HEK293 (cell line): ENCODE results near the gene SETD1B.
A peak's percentile ranks its signal among the peaks of the same experiment; 100 is the strongest.

Experiments used
- BCL11B ChIP-seq: fragments of 450-650 bp; formaldehyde crosslinking; IDR thresholded peaks from 2 replicates; pipeline ENCODE4 v1.5.1; 2016; ENCODE audit warnings: low read depth, missing biosample characterization, missing genetic modification characterization
- HOXD13 ChIP-seq: sonication (generic); formaldehyde crosslinking; IDR thresholded peaks from 2 replicates; pipeline ENCODE4 v1.8.0; 2022; ENCODE audit warnings: missing genetic modification reagents, borderline replicate concordance
- KLF7 ChIP-seq: fragments of 450-650 bp; formaldehyde crosslinking; IDR thresholded peaks from 2 replicates; pipeline ENCODE4 v1.5.1; 2016; ENCODE audit warnings: missing biosample characterization, missing genetic modification characterization, borderline replicate concordance
- MEIS1 ChIP-seq: sonication (generic); formaldehyde crosslinking; IDR thresholded peaks from 2 replicates; pipeline ENCODE4 v1.8.1; 2022; ENCODE audit warnings: missing genetic modification reagents, mild to moderate bottlenecking, borderline replicate concordance
- PRDM1 ChIP-seq: fragments of 450-650 bp; formaldehyde crosslinking; IDR thresholded peaks from 2 replicates; pipeline ENCODE4; 2016; ENCODE audit warnings: missing biosample characterization, missing genetic modification characterization
- ZBTB21 ChIP-seq: fragments of 450-650 bp; formaldehyde crosslinking; IDR thresholded peaks from 2 replicates; pipeline ENCODE4 v1.5.1; 2017; ENCODE audit warnings: missing biosample characterization, missing genetic modification characterization
- ZBTB8A ChIP-seq: fragments of 450-650 bp; formaldehyde crosslinking; IDR thresholded peaks from 2 replicates; pipeline ENCODE4 v1.5.1; 2016; ENCODE audit warnings: missing biosample characterization, missing genetic modification characterization
- ZFP69B ChIP-seq: fragments of 450-650 bp; formaldehyde crosslinking; IDR thresholded peaks from 2 replicates; pipeline ENCODE4 v1.5.1; 2016; ENCODE audit warnings: missing biosample characterization, missing genetic modification characterization
- ZNF121 ChIP-seq: fragments of 450-650 bp; formaldehyde crosslinking; IDR thresholded peaks from 2 replicates; pipeline ENCODE4 v1.5.1; 2016; ENCODE audit warnings: missing biosample characterization, missing genetic modification characterization
- ZNF138 ChIP-seq: fragments of 450-650 bp; formaldehyde crosslinking; IDR thresholded peaks from 2 replicates; pipeline ENCODE4 v1.5.1; 2016; ENCODE audit warnings: missing biosample characterization, missing genetic modification characterization, borderline replicate concordance
- ZNF140 ChIP-seq: fragments of 450-650 bp; formaldehyde crosslinking; IDR thresholded peaks from 2 replicates; pipeline ENCODE4 v1.5.1; 2016; ENCODE audit warnings: missing biosample characterization, missing genetic modification characterization
- ZNF23 ChIP-seq: fragments of 450-650 bp; formaldehyde crosslinking; IDR thresholded peaks from 2 replicates; pipeline ENCODE4 v1.5.1; 2016; ENCODE audit warnings: missing biosample characterization, missing genetic modification characterization, borderline replicate concordance
- ZNF274 ChIP-seq, 2 experiments: fragments of 200-500 bp in 1 of 2; fragments of 450-650 bp in 1 of 2; sonication (Bioruptor generic) in 1 of 2; formaldehyde crosslinking in 1 of 2; IDR thresholded peaks; 2 replicates each; pipeline versions ENCODE4 v1.5.1 to v1.6.1; 2014 to 2016; ENCODE audit warnings: borderline replicate concordance in 1 of 2, inconsistent platforms in 1 of 2, low read length in 1 of 2, missing biosample characterization in 1 of 2, missing genetic modification characterization in 1 of 2
- ZNF311 ChIP-seq: fragments of 450-650 bp; formaldehyde crosslinking; IDR thresholded peaks from 2 replicates; pipeline ENCODE4 v1.5.1; 2017; ENCODE audit warnings: missing biosample characterization, missing genetic modification characterization, borderline replicate concordance
- ZNF391 ChIP-seq: fragments of 450-650 bp; formaldehyde crosslinking; IDR thresholded peaks from 2 replicates; pipeline ENCODE4 v1.5.1; 2016; ENCODE audit warnings: low read depth, missing biosample characterization, missing genetic modification characterization, borderline replicate concordance
- ZNF394 ChIP-seq: fragments of 450-650 bp; formaldehyde crosslinking; IDR thresholded peaks from 2 replicates; pipeline ENCODE4 v1.5.1; 2016; ENCODE audit warnings: missing biosample characterization, missing genetic modification characterization, mild to moderate bottlenecking, moderate library complexity, borderline replicate concordance
- ZNF404 ChIP-seq: fragments of 450-650 bp; formaldehyde crosslinking; IDR thresholded peaks from 2 replicates; pipeline ENCODE4 v1.5.1; 2017; ENCODE audit warnings: missing biosample characterization, missing genetic modification characterization
- ZNF433 ChIP-seq: fragments of 450-650 bp; formaldehyde crosslinking; IDR thresholded peaks from 2 replicates; pipeline ENCODE4 v1.5.1; 2016; ENCODE audit warnings: missing biosample characterization, missing genetic modification characterization, low read depth
- ZNF514 ChIP-seq: fragments of 450-650 bp; formaldehyde crosslinking; IDR thresholded peaks from 2 replicates; pipeline ENCODE4 v1.5.1; 2016; ENCODE audit warnings: missing biosample characterization, missing genetic modification characterization
- ZNF558 ChIP-seq: fragments of 450-650 bp; formaldehyde crosslinking; IDR thresholded peaks from 2 replicates; pipeline ENCODE4 v1.5.1; 2016; ENCODE audit warnings: missing biosample characterization, missing genetic modification characterization
- ZNF624 ChIP-seq: fragments of 450-650 bp; formaldehyde crosslinking; IDR thresholded peaks from 2 replicates; pipeline ENCODE4 v1.5.1; 2017; ENCODE audit warnings: missing biosample characterization, missing genetic modification characterization
- ZNF629 ChIP-seq: fragments of 450-650 bp; formaldehyde crosslinking; IDR thresholded peaks from 2 replicates; pipeline ENCODE4 v1.5.1; 2017; ENCODE audit warnings: missing biosample characterization, missing genetic modification characterization
- ZNF677 ChIP-seq: fragments of 450-650 bp; IDR thresholded peaks from 2 replicates; pipeline ENCODE4 v1.5.0; 2018; ENCODE audit warnings: missing biosample characterization, mild to moderate bottlenecking, missing genetic modification characterization, moderate library complexity
- TF ChIP-seq, protein P1 (sequence below): fragments of 450-650 bp; formaldehyde crosslinking; IDR thresholded peaks from 2 replicates; pipeline ENCODE4 v1.5.1; 2016; ENCODE audit warnings: missing biosample characterization, missing genetic modification characterization
- TF ChIP-seq, protein P2 (sequence below): fragments of 450-650 bp; formaldehyde crosslinking; IDR thresholded peaks from 2 replicates; pipeline ENCODE4 v1.5.1; 2016; ENCODE audit warnings: missing biosample characterization, missing genetic modification characterization, borderline replicate concordance
- TF ChIP-seq, protein P3 (sequence below): fragments of 450-650 bp; formaldehyde crosslinking; IDR thresholded peaks from 2 replicates; pipeline ENCODE4 v1.5.1; 2016; ENCODE audit warnings: missing biosample characterization, missing genetic modification characterization
- TF ChIP-seq, protein P4 (sequence below): fragments of 450-650 bp; formaldehyde crosslinking; IDR thresholded peaks from 2 replicates; pipeline ENCODE4 v1.5.1; 2017; ENCODE audit warnings: missing biosample characterization, missing genetic modification characterization
- TF ChIP-seq, protein P5 (sequence below): fragments of 450-650 bp; formaldehyde crosslinking; IDR thresholded peaks from 2 replicates; pipeline ENCODE4 v1.5.1; 2016; ENCODE audit warnings: missing biosample characterization, missing genetic modification characterization
- TF ChIP-seq, protein P6 (sequence below): fragments of 450-650 bp; formaldehyde crosslinking; IDR thresholded peaks from 2 replicates; pipeline ENCODE4 v1.5.1; 2017; ENCODE audit warnings: missing biosample characterization, missing genetic modification characterization

The SETD1B gene

DNA sequence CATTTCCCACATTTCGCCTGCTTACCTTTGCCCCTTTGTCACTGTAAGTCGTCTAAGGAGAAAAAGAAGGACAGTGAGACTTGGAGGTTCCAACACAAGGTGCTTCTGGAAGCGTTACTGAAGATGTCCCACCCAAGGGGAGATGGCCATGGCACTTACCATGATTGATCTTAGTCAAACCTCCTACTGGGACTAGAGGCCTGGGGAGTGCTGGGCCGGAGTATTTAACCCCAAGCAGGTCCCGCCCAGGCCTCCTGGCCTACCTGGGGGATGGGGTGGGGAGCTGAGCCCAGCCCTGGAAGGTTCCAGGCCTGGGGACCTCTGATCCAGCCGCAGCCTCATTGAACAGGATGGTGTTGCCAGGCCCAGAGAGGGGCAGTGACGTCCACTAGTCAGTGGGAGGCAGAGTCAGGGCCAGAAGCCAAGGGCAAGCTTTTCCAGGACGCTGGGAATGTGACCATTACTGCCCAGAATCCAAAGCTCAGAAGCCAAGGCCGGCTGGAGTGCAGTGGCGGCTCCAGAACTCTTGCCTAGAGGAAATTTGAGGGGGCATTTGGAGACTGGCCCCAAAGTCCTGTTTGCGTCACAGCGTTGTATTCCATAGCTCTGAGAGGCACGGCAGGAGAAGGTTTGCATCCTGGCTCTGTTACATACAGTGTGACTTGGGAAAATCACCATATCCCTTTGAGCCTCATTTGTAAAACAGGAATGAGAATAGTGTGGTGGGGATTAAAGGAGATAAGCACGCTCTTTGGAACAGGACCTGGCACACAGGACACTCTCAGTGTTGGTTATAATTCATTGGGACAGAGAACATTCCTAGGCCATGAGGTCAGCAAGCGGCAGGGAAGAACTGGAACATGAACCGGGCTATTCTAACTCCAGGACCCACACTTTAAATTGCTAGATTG, 55.1 kb downstream of the SETD1B start, which contains the start of gene HPD (continued):
- TF ChIP-seq, protein P1, sequence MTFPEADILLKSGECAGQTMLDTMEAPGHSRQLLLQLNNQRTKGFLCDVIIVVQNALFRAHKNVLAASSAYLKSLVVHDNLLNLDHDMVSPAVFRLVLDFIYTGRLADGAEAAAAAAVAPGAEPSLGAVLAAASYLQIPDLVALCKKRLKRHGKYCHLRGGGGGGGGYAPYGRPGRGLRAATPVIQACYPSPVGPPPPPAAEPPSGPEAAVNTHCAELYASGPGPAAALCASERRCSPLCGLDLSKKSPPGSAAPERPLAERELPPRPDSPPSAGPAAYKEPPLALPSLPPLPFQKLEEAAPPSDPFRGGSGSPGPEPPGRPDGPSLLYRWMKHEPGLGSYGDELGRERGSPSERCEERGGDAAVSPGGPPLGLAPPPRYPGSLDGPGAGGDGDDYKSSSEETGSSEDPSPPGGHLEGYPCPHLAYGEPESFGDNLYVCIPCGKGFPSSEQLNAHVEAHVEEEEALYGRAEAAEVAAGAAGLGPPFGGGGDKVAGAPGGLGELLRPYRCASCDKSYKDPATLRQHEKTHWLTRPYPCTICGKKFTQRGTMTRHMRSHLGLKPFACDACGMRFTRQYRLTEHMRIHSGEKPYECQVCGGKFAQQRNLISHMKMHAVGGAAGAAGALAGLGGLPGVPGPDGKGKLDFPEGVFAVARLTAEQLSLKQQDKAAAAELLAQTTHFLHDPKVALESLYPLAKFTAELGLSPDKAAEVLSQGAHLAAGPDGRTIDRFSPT (tag by site-specific recombination) = 0 out of 2 replicates have a peak, but pooled peaks have one; percentile 17
- TF ChIP-seq ZNF121 (tag by site-specific recombination) (no peak), ZNF311 (tag by site-specific recombination) (no peak), ZNF629 (tag by site-specific recombination) (peak; percentile 34; the same call in 1 of the 2 replicates), ZBTB8A (tag by site-specific recombination) (no peak), ZNF433 (tag by site-specific recombination) (no peak), ZNF394 (0 out of 2 replicates have a peak, but pooled peaks have one; percentile 45), KLF7 (tag by site-specific recombination) (no peak), ZNF624 (tag by site-specific recombination) (no peak), ZNF274 (IDR thresholded peaks at IDR 0.05; ENCODE audit: low read length) (no peak), ZNF274 (tag by site-specific recombination; IDR thresholded peaks at IDR 0.05; ENCODE audit: borderline replicate concordance) (no peak), ZNF23 (tag by site-specific recombination) (no peak), ZFP69B (tag by site-specific recombination) (no peak), ZNF138 (tag by site-specific recombination) (no peak), BCL11B (no peak), ZNF391 (no peak), ZNF140 (tag by site-specific recombination) (no peak), HOXD13 (CRISPR knock-in tag) (no peak), ZNF677 (no peak), MEIS1 (CRISPR knock-in tag) (no peak), ZNF558 (no peak), PRDM1 (tag by site-specific recombination) (no peak), ZNF514 (tag by site-specific recombination) (no peak), ZNF404 (tag by site-specific recombination) (no peak), ZBTB21 (no peak)
- TF ChIP-seq, protein P2, sequence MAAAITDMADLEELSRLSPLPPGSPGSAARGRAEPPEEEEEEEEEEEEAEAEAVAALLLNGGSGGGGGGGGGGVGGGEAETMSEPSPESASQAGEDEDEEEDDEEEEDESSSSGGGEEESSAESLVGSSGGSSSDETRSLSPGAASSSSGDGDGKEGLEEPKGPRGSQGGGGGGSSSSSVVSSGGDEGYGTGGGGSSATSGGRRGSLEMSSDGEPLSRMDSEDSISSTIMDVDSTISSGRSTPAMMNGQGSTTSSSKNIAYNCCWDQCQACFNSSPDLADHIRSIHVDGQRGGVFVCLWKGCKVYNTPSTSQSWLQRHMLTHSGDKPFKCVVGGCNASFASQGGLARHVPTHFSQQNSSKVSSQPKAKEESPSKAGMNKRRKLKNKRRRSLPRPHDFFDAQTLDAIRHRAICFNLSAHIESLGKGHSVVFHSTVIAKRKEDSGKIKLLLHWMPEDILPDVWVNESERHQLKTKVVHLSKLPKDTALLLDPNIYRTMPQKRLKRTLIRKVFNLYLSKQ (tag by site-specific recombination) = no peak
- TF ChIP-seq, protein P3, sequence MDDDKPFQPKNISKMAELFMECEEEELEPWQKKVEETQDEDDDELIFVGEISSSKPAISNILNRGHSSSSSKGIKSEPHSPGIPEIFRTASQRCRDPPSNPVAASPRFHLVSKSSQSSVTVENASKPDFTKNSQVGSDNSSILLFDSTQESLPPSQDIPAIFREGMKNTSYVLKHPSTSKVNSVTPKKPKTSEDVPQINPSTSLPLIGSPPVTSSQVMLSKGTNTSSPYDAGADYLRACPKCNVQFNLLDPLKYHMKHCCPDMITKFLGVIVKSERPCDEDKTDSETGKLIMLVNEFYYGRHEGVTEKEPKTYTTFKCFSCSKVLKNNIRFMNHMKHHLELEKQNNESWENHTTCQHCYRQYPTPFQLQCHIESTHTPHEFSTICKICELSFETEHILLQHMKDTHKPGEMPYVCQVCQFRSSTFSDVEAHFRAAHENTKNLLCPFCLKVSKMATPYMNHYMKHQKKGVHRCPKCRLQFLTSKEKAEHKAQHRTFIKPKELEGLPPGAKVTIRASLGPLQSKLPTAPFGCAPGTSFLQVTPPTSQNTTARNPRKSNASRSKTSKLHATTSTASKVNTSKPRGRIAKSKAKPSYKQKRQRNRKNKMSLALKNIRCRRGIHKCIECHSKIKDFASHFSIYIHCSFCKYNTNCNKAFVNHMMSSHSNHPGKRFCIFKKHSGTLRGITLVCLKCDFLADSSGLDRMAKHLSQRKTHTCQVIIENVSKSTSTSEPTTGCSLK (tag by site-specific recombination) = no peak
- TF ChIP-seq, protein P4, sequence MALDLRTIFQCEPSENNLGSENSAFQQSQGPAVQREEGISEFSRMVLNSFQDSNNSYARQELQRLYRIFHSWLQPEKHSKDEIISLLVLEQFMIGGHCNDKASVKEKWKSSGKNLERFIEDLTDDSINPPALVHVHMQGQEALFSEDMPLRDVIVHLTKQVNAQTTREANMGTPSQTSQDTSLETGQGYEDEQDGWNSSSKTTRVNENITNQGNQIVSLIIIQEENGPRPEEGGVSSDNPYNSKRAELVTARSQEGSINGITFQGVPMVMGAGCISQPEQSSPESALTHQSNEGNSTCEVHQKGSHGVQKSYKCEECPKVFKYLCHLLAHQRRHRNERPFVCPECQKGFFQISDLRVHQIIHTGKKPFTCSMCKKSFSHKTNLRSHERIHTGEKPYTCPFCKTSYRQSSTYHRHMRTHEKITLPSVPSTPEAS (tag by site-specific recombination) = no peak
- TF ChIP-seq, protein P5, sequence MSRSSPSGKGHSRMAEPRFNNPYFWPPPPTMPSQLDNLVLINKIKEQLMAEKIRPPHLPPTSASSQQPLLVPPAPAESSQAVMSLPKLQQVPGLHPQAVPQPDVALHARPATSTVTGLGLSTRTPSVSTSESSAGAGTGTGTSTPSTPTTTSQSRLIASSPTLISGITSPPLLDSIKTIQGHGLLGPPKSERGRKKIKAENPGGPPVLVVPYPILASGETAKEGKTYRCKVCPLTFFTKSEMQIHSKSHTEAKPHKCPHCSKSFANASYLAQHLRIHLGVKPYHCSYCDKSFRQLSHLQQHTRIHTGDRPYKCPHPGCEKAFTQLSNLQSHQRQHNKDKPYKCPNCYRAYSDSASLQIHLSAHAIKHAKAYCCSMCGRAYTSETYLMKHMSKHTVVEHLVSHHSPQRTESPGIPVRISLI (tag by site-specific recombination) = no peak
- TF ChIP-seq, protein P6, sequence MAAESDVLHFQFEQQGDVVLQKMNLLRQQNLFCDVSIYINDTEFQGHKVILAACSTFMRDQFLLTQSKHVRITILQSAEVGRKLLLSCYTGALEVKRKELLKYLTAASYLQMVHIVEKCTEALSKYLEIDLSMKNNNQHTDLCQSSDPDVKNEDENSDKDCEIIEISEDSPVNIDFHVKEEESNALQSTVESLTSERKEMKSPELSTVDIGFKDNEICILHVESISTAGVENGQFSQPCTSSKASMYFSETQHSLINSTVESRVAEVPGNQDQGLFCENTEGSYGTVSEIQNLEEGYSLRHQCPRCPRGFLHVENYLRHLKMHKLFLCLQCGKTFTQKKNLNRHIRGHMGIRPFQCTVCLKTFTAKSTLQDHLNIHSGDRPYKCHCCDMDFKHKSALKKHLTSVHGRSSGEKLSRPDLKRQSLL (tag by site-specific recombination) = no peak
